HepG2 (cell line): ENCODE measurements around the gene ANKRD40. TPM values are rescaled to one million over a fixed set of nuclear protein-coding genes. Genes with fewer than 3 reads are reported as not detected.

Experiments
- ATF1 ChIP-seq: IDR thresholded peaks from 2 replicates; pipeline ENCODE4 v1.6.1; 2016; ENCODE audit warnings: mild to moderate bottlenecking, control low read depth
- EP300 ChIP-seq, 3 experiments: sonication (generic) in 1 of 3; formaldehyde crosslinking in 1 of 3; IDR thresholded peaks; 2 replicates each; pipeline versions ENCODE4 v1.5.1 to v1.6.1; 2011 to 2020; ENCODE audit warnings: low read depth in 2 of 3, low read length in 2 of 3, borderline replicate concordance in 1 of 3, improper control_type of control experiment in 1 of 3, mild to moderate bottlenecking in 1 of 3, missing genetic modification reagents in 1 of 3, moderate library complexity in 1 of 3
- ETV5 ChIP-seq: IDR thresholded peaks from 2 replicates; pipeline ENCODE4 v1.6.1; 2018; ENCODE audit warnings: missing biosample characterization, missing genetic modification reagents, inconsistent platforms, borderline replicate concordance
- HMG20A ChIP-seq: IDR thresholded peaks from 2 replicates; pipeline ENCODE4 v1.6.1; 2016; ENCODE audit warnings: borderline replicate concordance
- HOMEZ ChIP-seq: IDR thresholded peaks from 2 replicates; pipeline ENCODE4 v1.6.1; 2016; ENCODE audit warnings: low read depth
- ISL2 ChIP-seq: sonication (generic); formaldehyde crosslinking; IDR thresholded peaks from 2 replicates; pipeline ENCODE4 v1.5.0; 2020; ENCODE audit warnings: missing genetic modification reagents
- NAIF1 ChIP-seq: sonication (generic); formaldehyde crosslinking; IDR thresholded peaks from 2 replicates; pipeline ENCODE4 v1.5.0; 2020; ENCODE audit warnings: mild to moderate bottlenecking, missing genetic modification reagents, borderline replicate concordance
- NKX3-1 ChIP-seq: sonication (generic); formaldehyde crosslinking; IDR thresholded peaks from 2 replicates; pipeline ENCODE4 v1.5.0; 2020; ENCODE audit warnings: missing genetic modification reagents
- NONO ChIP-seq, 2 experiments: fragments of 450-650 bp in 1 of 2; sonication (generic) in 1 of 2; formaldehyde crosslinking in 1 of 2; IDR thresholded peaks in 1 of 2; conservative IDR thresholded peaks in 1 of 2; 2 replicates each; pipeline versions ENCODE4 v1.6.1 to v1.8.0; 2017 to 2022; ENCODE audit warnings: mild to moderate bottlenecking in 1 of 2, missing genetic modification reagents in 1 of 2, moderate library complexity in 1 of 2
- NR1H2 ChIP-seq: sonication (generic); formaldehyde crosslinking; IDR thresholded peaks from 2 replicates; pipeline ENCODE4 v1.8.1; 2022; ENCODE audit warnings: low read depth, missing genetic modification reagents, borderline replicate concordance
- PATZ1 ChIP-seq: sonication (generic); formaldehyde crosslinking; IDR thresholded peaks from 2 replicates; pipeline ENCODE4 v1.4.0; 2020; ENCODE audit warnings: missing genetic modification reagents
- PHF5A ChIP-seq: IDR thresholded peaks from one replicate; pipeline ENCODE4 v1.6.1; 2018; ENCODE audit warnings: low read depth, missing genetic modification reagents; ENCODE audit not compliant: unreplicated experiment
- RBM39 ChIP-seq: fragments of 200-400 bp; formaldehyde crosslinking; IDR thresholded peaks from one replicate; pipeline ENCODE4 v1.6.1; 2018; ENCODE audit warnings: antibody characterized with exemption, mild to moderate bottlenecking, low read depth, low read length; ENCODE audit not compliant: poor library complexity, severe bottlenecking
- RELA ChIP-seq: sonication (generic); formaldehyde crosslinking; IDR thresholded peaks from 2 replicates; pipeline ENCODE4 v1.4.0; 2020; ENCODE audit warnings: missing genetic modification reagents
- RFXANK ChIP-seq: IDR thresholded peaks from 2 replicates; pipeline ENCODE4 v1.6.1; 2016
- RFXAP ChIP-seq: sonication (generic); formaldehyde crosslinking; IDR thresholded peaks from 2 replicates; pipeline ENCODE4 v1.4.0; 2020; ENCODE audit warnings: missing genetic modification reagents, borderline replicate concordance
- STAG1 ChIP-seq: sonication (generic); formaldehyde crosslinking; IDR thresholded peaks from 2 replicates; pipeline ENCODE4 v1.4.0; 2020; ENCODE audit warnings: missing genetic modification reagents
- TRIM22 ChIP-seq: fragments of 450-650 bp; IDR thresholded peaks from 2 replicates; pipeline ENCODE4 v1.6.1; 2017
- ZBTB44 ChIP-seq: sonication (generic); formaldehyde crosslinking; IDR thresholded peaks from 2 replicates; pipeline ENCODE4 v1.4.0; 2020; ENCODE audit warnings: missing genetic modification reagents
- ZMYM2 ChIP-seq: sonication (generic); formaldehyde crosslinking; IDR thresholded peaks from 2 replicates; pipeline ENCODE4 v1.8.0; 2022; ENCODE audit warnings: mild to moderate bottlenecking, missing genetic modification reagents
- ZNF205 ChIP-seq: IDR thresholded peaks from 2 replicates; pipeline ENCODE4 v1.6.1; 2018; ENCODE audit warnings: missing biosample characterization, missing genetic modification reagents
- ZNF44 ChIP-seq: sonication (generic); formaldehyde crosslinking; IDR thresholded peaks from 2 replicates; pipeline ENCODE4 v1.5.1; 2020; ENCODE audit warnings: mild to moderate bottlenecking, missing genetic modification reagents
- ZNF546 ChIP-seq: sonication (generic); formaldehyde crosslinking; conservative IDR thresholded peaks from 2 replicates; pipeline ENCODE4 v1.8.1; 2023; ENCODE audit warnings: mild to moderate bottlenecking, missing genetic modification reagents
- ZNF720 ChIP-seq: sonication (generic); formaldehyde crosslinking; IDR thresholded peaks from 2 replicates; pipeline ENCODE4 v1.4.0; 2020; ENCODE audit warnings: missing genetic modification reagents
- polyA plus RNA-seq, 8 experiments: library from polyadenylated mRNA; depleted of rRNA in 3 of 8; stranded (reverse) in 7 of 8; unstranded in 1 of 8; fragments of >200 nt; fragmentation: Illumina TruSeq in 4 of 8; extraction: Trizol in 4 of 8; gene quantifications; 2 replicates each; pipeline versions ENCODE4 v1.2.1 to v1.2.3, GENCODE V29; 2011 to 2016; ENCODE audit warnings: low read depth in 4 of 8, missing spikeins in 1 of 8, mixed read lengths in 1 of 8; ENCODE audit not compliant: insufficient read depth in 1 of 8
- total RNA-seq, 5 experiments: library from RNA; depleted of rRNA; stranded (reverse); fragments of >200 nt; fragmentation: Illumina TruSeq; extraction: Trizol; gene quantifications; 2 replicates each; pipeline ENCODE4 v1.2.3, GENCODE V29; 2016; ENCODE audit warnings: low read depth in 1 of 5

Gene ANKRD40
- total and polyA plus RNA-seq, 2 of the 13 experiments (the other 11 are each of a cell fraction or from before 2014, with no cell fraction given) = 35.0 to 46.4 TPM

- TF ChIP-seq NAIF1 (CRISPR knock-in tag) (no peak), ZNF720 (CRISPR knock-in tag) (no peak), PATZ1 (CRISPR knock-in tag) (peak; percentile 49), EP300 (IDR thresholded peaks at IDR 0.05; ENCODE audit: low read depth in 2 of 2, low read length in 2 of 2) (no peak), EP300 (CRISPR knock-in tag; IDR thresholded peaks at IDR 0.05; ENCODE audit: borderline replicate concordance) (no peak), PHF5A (CRISPR knock-in tag) (no peak), HMG20A (CRISPR knock-in tag) (no peak), ISL2 (CRISPR knock-in tag) (no peak), NR1H2 (no peak), ZBTB44 (CRISPR knock-in tag) (no peak), NONO (IDR thresholded peaks at IDR 0.05) (no peak), NONO (CRISPR knock-in tag; conservative IDR thresholded peaks at IDR 0.05) (no peak), RFXANK (CRISPR knock-in tag) (no peak), ZNF44 (CRISPR knock-in tag) (0 out of 2 replicates have a peak, but pooled peaks have one; percentile 58), RELA (CRISPR knock-in tag) (no peak), ZNF205 (CRISPR knock-in tag) (no peak), TRIM22 (no peak), ZNF546 (CRISPR knock-in tag) (no peak), HOMEZ (CRISPR knock-in tag) (no peak), ETV5 (CRISPR knock-in tag) (no peak), RFXAP (CRISPR knock-in tag) (no peak), NKX3-1 (CRISPR knock-in tag) (no peak), ZMYM2 (no peak), STAG1 (CRISPR knock-in tag) (peak; percentile 86), ATF1 (no peak), RBM39 (no peak)
Measured at GRCh38 chr17:50681263-50682200, 26.2 kb downstream of the ANKRD40 start (continued).
